Measurements from ENCODE around the gene RAPGEF6. TPM values are rescaled to one million over a fixed set of nuclear protein-coding genes. Genes with fewer than 3 reads are reported as not detected.

Gene RAPGEF6
- total and polyA plus RNA-seq, 2 experiments from 2014 or later, result 9.5 to 20.3 TPM

- TF ChIP-seq ZNF462 (CRISPR knock-in tag; IDR thresholded peaks at IDR 0.05), result no peak
- no peak for TF ChIP-seq POLR2AphosphoS5 (IDR thresholded peaks at IDR 0.05; ENCODE audit: low read depth)
- no peak for TF ChIP-seq CREB1 (CRISPR knock-in tag; IDR thresholded peaks at IDR 0.05; ENCODE audit: low read depth)
- TF ChIP-seq ZNF114 (CRISPR knock-in tag; IDR thresholded peaks at IDR 0.05), result no peak
- no peak for TF ChIP-seq JUNB (IDR thresholded peaks at IDR 0.05; ENCODE audit: unreplicated experiment)
- no peak for TF ChIP-seq EZH2phosphoT487 (IDR thresholded peaks at IDR 0.05; ENCODE audit: unreplicated experiment)
- TF ChIP-seq ZNF331 (CRISPR knock-in tag; IDR thresholded peaks at IDR 0.05; ENCODE audit: low read depth), result no peak
These were observed 95.8 kb downstream of the RAPGEF6 start (continued) for GRCh38 chr5:131539251-131539650.

- H3K79me2 ChIP-seq (replicated peaks; ENCODE audit: insufficient read depth), result no peaks in the 10 kb centered on the region
- H3K27me3 Mint-ChIP-seq (ENCODE audit: insufficient read depth, low read depth, poor library complexity), result no peaks in the 10 kb centered on the region
- no peak overlapping the region for H3K4me2 ChIP-seq
- H3K4me1 ChIP-seq (ENCODE audit: insufficient read depth), result no peaks in the 10 kb centered on the region
- no peak overlapping the region for H2AFZ ChIP-seq
- H3K27ac Mint-ChIP-seq, result no peak overlapping the region
- TF ChIP-seq CREB1 (CRISPR knock-in tag; IDR thresholded peaks at IDR 0.05; ENCODE audit: low read depth), result no peak
- TF ChIP-seq ZNF331 (CRISPR knock-in tag; IDR thresholded peaks at IDR 0.05; ENCODE audit: low read depth), result no peak
- no peak for TF ChIP-seq EZH2 (IDR thresholded peaks at IDR 0.05; ENCODE audit: low read depth, unreplicated experiment)
- no peak for TF ChIP-seq POLR2AphosphoS5 (IDR thresholded peaks at IDR 0.05; ENCODE audit: low read depth)
- TF ChIP-seq, protein P1, sequence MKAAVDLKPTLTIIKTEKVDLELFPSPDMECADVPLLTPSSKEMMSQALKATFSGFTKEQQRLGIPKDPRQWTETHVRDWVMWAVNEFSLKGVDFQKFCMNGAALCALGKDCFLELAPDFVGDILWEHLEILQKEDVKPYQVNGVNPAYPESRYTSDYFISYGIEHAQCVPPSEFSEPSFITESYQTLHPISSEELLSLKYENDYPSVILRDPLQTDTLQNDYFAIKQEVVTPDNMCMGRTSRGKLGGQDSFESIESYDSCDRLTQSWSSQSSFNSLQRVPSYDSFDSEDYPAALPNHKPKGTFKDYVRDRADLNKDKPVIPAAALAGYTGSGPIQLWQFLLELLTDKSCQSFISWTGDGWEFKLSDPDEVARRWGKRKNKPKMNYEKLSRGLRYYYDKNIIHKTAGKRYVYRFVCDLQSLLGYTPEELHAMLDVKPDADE (IDR thresholded peaks at IDR 0.05), result no peak
- H3K27me3 ChIP-seq (ENCODE audit: insufficient read depth), result no peaks in the 10 kb centered on the region
- H4K20me1 ChIP-seq (replicated peaks; ENCODE audit: insufficient read depth), result peaks cover 7% of the 10 kb centered on the region; the same call in 1 of the 2 replicates
- DNase-seq (ENCODE audit: low spot score) (no peak), ATAC-seq (no peak)
- H3K9me2 ChIP-seq (ENCODE audit: insufficient read depth), result no peaks in the 10 kb centered on the region
- no peak overlapping the region for H3K27ac ChIP-seq (ENCODE audit: low read depth)
- H3K36me3 Mint-ChIP-seq (ENCODE audit: low read depth), result no peaks in the 10 kb centered on the region
- H3K36me3 ChIP-seq (ENCODE audit: insufficient read depth), result no peaks in the 10 kb centered on the region
- no peaks in the 10 kb centered on the region for H3F3A ChIP-seq (replicated peaks; ENCODE audit: low read depth)
- H3K9me3 Mint-ChIP-seq, result no peaks in the 10 kb centered on the region
- H3K4me3 ChIP-seq, result no peak overlapping the region
- H3K4me1 Mint-ChIP-seq, result peaks cover 5% of the 10 kb centered on the region; the same call in 2 of the 3 replicates
- no peak overlapping the region for H3K4me3 Mint-ChIP-seq
These were observed 96.8 kb downstream of the RAPGEF6 start for GRCh38 chr5:131538177-131538593.

Measured in GM23338 (cell line).